ENCODE data around the gene JSRP1. TPM values are rescaled to one million over a fixed set of nuclear protein-coding genes. Genes with fewer than 3 reads are reported as not detected.
A peak's percentile ranks its signal among the peaks of the same experiment; 100 is the strongest.

The JSRP1 gene
- total RNA-seq, 1 donor, result not detected

DNA sequence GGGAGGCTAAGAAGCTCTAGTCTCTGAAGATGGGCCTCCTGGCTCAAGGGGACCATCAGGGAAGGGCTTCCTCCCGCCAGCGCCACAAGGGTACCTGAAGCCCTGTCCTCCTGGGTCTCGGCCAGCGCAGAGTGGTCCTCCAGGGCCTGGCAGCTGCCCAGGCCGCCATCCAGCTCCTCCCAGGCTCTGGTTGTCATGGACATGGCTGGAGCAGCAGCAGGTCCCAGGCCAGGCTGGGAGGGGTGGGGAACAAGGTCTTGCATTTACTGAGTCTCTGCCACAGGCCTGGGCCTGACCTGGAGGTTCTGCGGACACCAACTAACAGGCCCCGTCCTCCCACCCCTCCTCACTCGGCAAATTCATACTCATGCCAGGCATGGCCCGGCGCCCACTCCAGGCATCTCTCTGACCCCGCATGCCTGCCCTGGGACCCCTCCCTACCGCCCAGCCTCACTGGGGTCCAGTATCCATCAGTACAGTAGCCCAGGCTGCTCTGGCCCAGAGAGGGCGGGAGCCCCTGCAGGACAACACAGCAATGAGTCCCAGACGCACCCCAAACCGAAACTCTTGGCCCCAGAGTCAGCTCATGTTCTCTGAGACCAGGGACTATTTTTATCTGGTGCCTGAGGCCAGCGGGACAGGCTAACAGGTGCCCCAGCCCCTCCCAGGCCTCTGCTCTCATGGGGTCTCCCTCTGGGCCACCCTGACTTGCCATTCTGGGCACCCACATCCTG lies 938 bp downstream of the JSRP1 start:
- no peak overlapping the region for H3K4me3 ChIP-seq (ENCODE audit: low read length)
- no peaks in the 10 kb centered on the region for H3K9me3 ChIP-seq (ENCODE audit: low read depth, low read length)
- peaks cover 67% of the 10 kb centered on the region for H3K4me1 ChIP-seq (ENCODE audit: insufficient read depth, low read length)
- peaks cover 27% of the 10 kb centered on the region for H3K27me3 ChIP-seq (ENCODE audit: insufficient read depth, low read length)

GRCh38 chr19:2254064-2254872 lies 1.9 kb downstream of the JSRP1 start:
- Histone ChIP-seq H3K4me3 (ENCODE audit: low read length) (no peak overlapping the region), H3K9me3 (ENCODE audit: low read depth, low read length) (no peaks in the 10 kb centered on the region), H3K27me3 (ENCODE audit: insufficient read depth, low read length) (peaks cover 33% of the 10 kb centered on the region), H3K4me1 (ENCODE audit: insufficient read depth, low read length) (peaks cover 61% of the 10 kb centered on the region)

GRCh38 chr19:2253106-2254063 lies 2.8 kb downstream of the JSRP1 start:
- peaks cover 33% of the 10 kb centered on the region for H3K27me3 ChIP-seq (ENCODE audit: insufficient read depth, low read length)
- H3K4me1 ChIP-seq (ENCODE audit: insufficient read depth, low read length), result peaks cover 55% of the 10 kb centered on the region
- H3K9me3 ChIP-seq (ENCODE audit: low read depth, low read length), result no peaks in the 10 kb centered on the region
- peak overlapping the region; percentile 24 for H3K4me3 ChIP-seq (ENCODE audit: low read length)

- peaks cover 53% of the 10 kb centered on the region for H3K4me1 ChIP-seq (ENCODE audit: insufficient read depth, low read length)
- H3K4me3 ChIP-seq (ENCODE audit: low read length), result peak overlapping the region; percentile 13
- H3K9me3 ChIP-seq (ENCODE audit: low read depth, low read length), result no peaks in the 10 kb centered on the region
- H3K27me3 ChIP-seq (ENCODE audit: insufficient read depth, low read length), result peaks cover 33% of the 10 kb centered on the region
Measured at GRCh38 chr19:2252797-2253105, 3.5 kb downstream of the JSRP1 start.

DNA sequence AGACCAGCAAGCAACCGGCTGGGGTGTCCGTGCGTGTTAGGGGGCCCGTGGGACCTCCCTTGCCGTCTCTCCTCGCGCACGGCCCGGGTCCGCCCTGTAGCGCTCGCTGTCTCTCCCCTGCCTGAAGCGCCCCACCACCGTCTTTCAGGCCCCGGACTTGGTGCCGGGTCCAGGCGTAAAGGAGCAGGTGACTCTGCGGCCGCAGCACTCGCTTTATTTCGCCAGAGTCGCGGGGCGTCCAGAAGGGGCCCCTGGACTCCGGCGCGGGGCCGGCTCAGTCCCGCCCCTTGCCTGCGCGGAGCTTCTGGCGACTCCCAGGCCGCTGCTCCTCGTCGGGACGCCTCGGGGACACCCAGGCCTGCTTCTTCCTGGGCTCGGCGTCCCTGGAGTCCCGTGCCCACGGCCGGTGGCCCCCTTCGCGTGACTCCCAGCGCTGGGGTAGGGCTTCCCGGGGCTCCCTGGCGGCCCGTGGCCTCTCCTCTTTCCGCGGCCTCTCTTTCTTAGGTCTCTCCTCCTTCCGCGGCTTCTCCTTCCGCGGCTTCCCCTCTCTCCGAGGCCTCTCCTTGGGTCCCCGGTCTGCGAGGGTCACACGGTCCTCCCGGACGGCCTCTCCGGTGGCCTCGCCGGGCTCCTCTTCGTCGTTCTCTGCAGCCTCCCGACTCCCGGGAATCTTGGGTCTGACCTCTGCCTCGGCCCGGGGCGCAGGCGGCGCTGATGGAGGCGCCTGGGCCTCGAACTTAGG lies 4.0 kb downstream of the JSRP1 start:
- H3K4me1 ChIP-seq (ENCODE audit: insufficient read depth, low read length), result peaks cover 47% of the 10 kb centered on the region
- H3K9me3 ChIP-seq (ENCODE audit: low read depth, low read length), result no peaks in the 10 kb centered on the region
- H3K27me3 ChIP-seq (ENCODE audit: insufficient read depth, low read length), result peaks cover 33% of the 10 kb centered on the region
- H3K4me3 ChIP-seq (ENCODE audit: low read length), result no peak overlapping the region

GRCh38 chr19:2251106-2252054 lies 4.8 kb downstream of the JSRP1 start:
- Histone ChIP-seq H3K4me3 (ENCODE audit: low read length) (no peak overlapping the region), H3K27me3 (ENCODE audit: insufficient read depth, low read length) (peaks cover 33% of the 10 kb centered on the region), H3K4me1 (ENCODE audit: insufficient read depth, low read length) (peaks cover 41% of the 10 kb centered on the region), H3K9me3 (ENCODE audit: low read depth, low read length) (no peaks in the 10 kb centered on the region)

- peaks cover 41% of the 10 kb centered on the region for H3K4me1 ChIP-seq (ENCODE audit: insufficient read depth, low read length)
- no peak overlapping the region for H3K4me3 ChIP-seq (ENCODE audit: low read length)
- H3K9me3 ChIP-seq (ENCODE audit: low read depth, low read length), result no peaks in the 10 kb centered on the region
- H3K27me3 ChIP-seq (ENCODE audit: insufficient read depth, low read length), result peaks cover 33% of the 10 kb centered on the region
Measured at GRCh38 chr19:2250766-2251105, 5.5 kb downstream of the JSRP1 start.

DNA sequence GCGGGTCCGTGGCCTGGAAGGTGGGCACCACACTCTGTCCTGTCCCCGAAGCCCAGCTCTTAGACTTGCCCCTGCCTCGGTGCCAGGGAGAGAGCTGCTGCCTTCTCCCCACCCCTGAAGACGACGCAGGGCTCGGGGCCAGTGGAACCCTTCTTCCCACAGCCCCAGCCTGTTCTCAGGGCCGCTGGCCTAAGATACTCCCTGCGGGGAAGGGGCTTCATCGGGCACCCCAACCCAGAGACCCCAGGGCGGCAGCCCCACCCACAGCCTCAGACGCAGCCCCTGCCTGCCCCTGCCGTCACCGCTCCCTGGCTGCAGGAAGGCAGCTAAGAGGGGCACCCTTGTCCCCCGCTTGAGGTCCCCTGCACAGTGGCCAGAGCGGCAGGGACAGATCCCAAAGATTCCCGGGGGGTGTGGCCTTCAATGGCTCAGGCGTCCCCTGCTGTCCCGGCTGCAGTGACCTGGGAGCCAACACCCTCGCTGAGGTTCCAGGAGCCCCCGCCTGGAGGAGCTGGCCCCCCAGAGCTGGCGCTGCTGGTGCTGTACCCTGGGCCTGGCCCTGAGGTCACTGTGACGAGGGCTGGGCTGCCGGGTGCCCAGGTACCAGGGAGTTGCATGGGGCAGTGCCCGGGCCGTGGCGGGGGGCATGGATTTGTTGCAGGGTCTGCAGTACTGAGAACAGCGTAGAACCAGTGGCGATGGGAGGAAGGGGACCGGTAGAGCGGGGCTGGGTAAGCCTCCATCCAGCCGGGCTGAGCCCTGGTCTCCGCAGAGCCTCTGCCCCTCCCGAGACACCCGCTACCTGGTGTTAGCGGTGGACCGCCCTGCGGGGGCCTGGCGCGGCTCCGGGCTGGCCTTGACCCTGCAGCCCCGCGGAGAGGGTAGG lies 6.1 kb downstream of the JSRP1 start:
- H3K4me1 ChIP-seq (ENCODE audit: insufficient read depth, low read length), result peaks cover 41% of the 10 kb centered on the region
- H3K4me3 ChIP-seq (ENCODE audit: low read length), result no peak overlapping the region
- peaks cover 33% of the 10 kb centered on the region for H3K27me3 ChIP-seq (ENCODE audit: insufficient read depth, low read length)
- H3K9me3 ChIP-seq (ENCODE audit: low read depth, low read length), result no peaks in the 10 kb centered on the region

DNA sequence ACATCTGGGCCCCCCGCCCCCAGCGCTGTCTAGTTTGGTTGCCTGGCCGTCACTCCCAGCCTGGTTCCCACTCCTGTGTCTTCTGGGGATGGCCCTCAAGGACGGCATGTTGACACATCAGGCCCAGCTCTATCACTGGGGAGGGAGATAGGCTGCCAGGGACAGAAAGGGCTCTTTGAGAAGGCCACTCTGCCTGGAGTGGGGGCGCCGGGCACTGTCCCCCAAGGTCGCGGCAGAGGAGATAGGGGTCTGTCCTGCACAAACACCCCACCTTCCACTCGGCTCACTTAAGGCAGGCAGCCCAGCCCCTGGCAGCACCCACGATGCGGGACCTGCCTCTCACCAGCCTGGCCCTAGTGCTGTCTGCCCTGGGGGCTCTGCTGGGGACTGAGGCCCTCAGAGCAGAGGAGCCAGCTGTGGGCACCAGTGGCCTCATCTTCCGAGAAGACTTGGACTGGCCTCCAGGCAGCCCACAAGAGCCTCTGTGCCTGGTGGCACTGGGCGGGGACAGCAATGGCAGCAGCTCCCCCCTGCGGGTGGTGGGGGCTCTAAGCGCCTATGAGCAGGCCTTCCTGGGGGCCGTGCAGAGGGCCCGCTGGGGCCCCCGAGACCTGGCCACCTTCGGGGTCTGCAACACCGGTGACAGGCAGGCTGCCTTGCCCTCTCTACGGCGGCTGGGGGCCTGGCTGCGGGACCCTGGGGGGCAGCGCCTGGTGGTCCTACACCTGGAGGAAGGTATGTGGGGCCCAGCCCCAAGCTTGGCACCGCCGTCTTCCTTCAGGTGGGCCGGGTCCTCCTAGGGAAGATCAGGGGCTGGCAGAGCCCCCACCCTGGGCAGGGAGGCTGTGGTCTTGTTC lies 7.0 kb downstream of the JSRP1 start, which contains the start of gene AMH:
Gene AMH, plus strand, starts transcription at position 314 of the 857 bp plus-strand sequence. Its CDS starts 10 bp downstream, at position 324.
- Histone ChIP-seq H3K4me1 (ENCODE audit: insufficient read depth, low read length) (peaks cover 41% of the 10 kb centered on the region), H3K4me3 (ENCODE audit: low read length) (no peak within 1 kb of the TSS), H3K27me3 (ENCODE audit: insufficient read depth, low read length) (peaks cover 33% of the 10 kb centered on the region), H3K9me3 (ENCODE audit: low read depth, low read length) (no peaks in the 10 kb centered on the region)

- peaks cover 30% of the 10 kb centered on the region for H3K27me3 ChIP-seq (ENCODE audit: insufficient read depth, low read length)
- peaks cover 32% of the 10 kb centered on the region for H3K4me1 ChIP-seq (ENCODE audit: insufficient read depth, low read length)
- no peaks in the 10 kb centered on the region for H3K9me3 ChIP-seq (ENCODE audit: low read depth, low read length)
- H3K4me3 ChIP-seq (ENCODE audit: low read length), result no peak overlapping the region
Measured at GRCh38 chr19:2248136-2249009, 7.8 kb downstream of the JSRP1 start.

GRCh38 chr19:2247433-2248101 lies 8.7 kb downstream of the JSRP1 start:
- H3K4me1 ChIP-seq (ENCODE audit: insufficient read depth, low read length), result peaks cover 29% of the 10 kb centered on the region
- peaks cover 22% of the 10 kb centered on the region for H3K27me3 ChIP-seq (ENCODE audit: insufficient read depth, low read length)
- no peak overlapping the region for H3K4me3 ChIP-seq (ENCODE audit: low read length)
- no peaks in the 10 kb centered on the region for H3K9me3 ChIP-seq (ENCODE audit: low read depth, low read length)

Measured in mononuclear cell (primary cell).